MCF 10A (cell line): ENCODE measurements around the gene CLCN6. TPM values are rescaled to one million over a fixed set of nuclear protein-coding genes. Genes with fewer than 3 reads are reported as not detected.
A peak's percentile ranks its signal among the peaks of the same experiment; 100 is the strongest.

ENCODE experiments used
- BruUV-seq: library from RNA; stranded (reverse); fragments of 400-500 nt; replicated peaks from 2 replicates; lab custom pipeline; 2021; lab: Mats Ljungman, UMichigan
- CTCF ChIA-PET: fragments of 300-600 bp; sonication (Branson Sonifier 250); formaldehyde crosslinking; extraction: SDS; loops from one replicate; lab custom pipeline; 2021; ENCODE audit warnings: antibody characterized with exemption, inconsistent platforms; lab: Yijun Ruan, JAX
- POLR2A ChIA-PET: fragments of 300-600, 350-650 bp; sonication (Branson Sonifier 250); formaldehyde crosslinking; extraction: SDS; loops from one replicate; lab custom pipeline; 2020; ENCODE audit warnings: antibody characterized with exemption, inconsistent platforms; lab: Yijun Ruan, JAX
- DNase-seq: peaks from one replicate; pipeline ENCODE4 v3.0.0-alpha.2; 2018; ENCODE audit not compliant: unreplicated experiment
- H3K27ac Mint-ChIP-seq: one replicate; pipeline ENCODE4 v1.8.0; 2022; ENCODE audit warnings: mild to moderate bottlenecking, low read depth, mixed read lengths; ENCODE audit not compliant: unreplicated experiment
- H3K27me3 Mint-ChIP-seq: one replicate; pipeline ENCODE4 v1.8.0; 2022; ENCODE audit warnings: mixed read lengths; ENCODE audit not compliant: insufficient read depth, unreplicated experiment
- H3K36me3 Mint-ChIP-seq: one replicate; pipeline ENCODE4 v1.8.0; 2022; ENCODE audit warnings: mild to moderate bottlenecking, moderate library complexity, mixed read lengths; ENCODE audit not compliant: insufficient read depth, unreplicated experiment
- H3K4me1 Mint-ChIP-seq: one replicate; pipeline ENCODE4 v1.8.0; 2022; ENCODE audit warnings: mixed read lengths; ENCODE audit not compliant: insufficient read depth, unreplicated experiment
- H3K4me3 Mint-ChIP-seq: one replicate; pipeline ENCODE4 v1.8.0; 2022; ENCODE audit warnings: mild to moderate bottlenecking, moderate library complexity, mixed read lengths; ENCODE audit not compliant: unreplicated experiment
- H3K9me3 Mint-ChIP-seq: one replicate; pipeline ENCODE4 v1.8.0; 2022; ENCODE audit warnings: mixed read lengths; ENCODE audit not compliant: unreplicated experiment
- CTCF ChIP-seq: fragments of 200-600 bp; IDR thresholded peaks from one replicate; pipeline ENCODE4 v1.8.0; 2022; ENCODE audit warnings: antibody characterized with exemption, mild to moderate bottlenecking; ENCODE audit not compliant: unreplicated experiment
- intact Hi-C: fragments of 100-400 bp; cut with micrococcal nuclease; formaldehyde crosslinking; loops from 2 replicates; pipeline ENCODE4 v1.14.1; 2022
- total RNA-seq: library from RNA; stranded (reverse); gene quantifications from 2 replicates; pipeline ENCODE4 v1.2.3, GENCODE V29; 2022

CLCN6 gene
- total RNA-seq, 1 experiment from 2014 or later: 12.3 TPM

- CTCF ChIA-PET: interaction anchor here (1.0 kb wide), 1 partner anchor 539 kb away, joined by 3 read pairs; no protein-coding TSS in a partner anchor
Observed at GRCh38 chr1:11780380-11781147, 25.4 kb upstream of the CLCN6 start.

GRCh38 chr1:11781297-11781696 is 24.7 kb upstream of the CLCN6 start:
- no TSS peak for BruUV-seq
- ChIA-PET CTCF (no interaction called here), POLR2A (interaction anchor here (1.2 kb wide), 1 partner anchor 10 kb away, joined by 3 read pairs; no protein-coding TSS in a partner anchor)
- TF ChIP-seq CTCF: no peak
- Mint-ChIP-seq H3K4me1 (no peaks in the 10 kb centered on the region), H3K4me3 (no peak overlapping the region), H3K9me3 (no peaks in the 10 kb centered on the region), H3K27ac (no peak overlapping the region), H3K27me3 (no peaks in the 10 kb centered on the region), H3K36me3 (no peaks in the 10 kb centered on the region)
- intact Hi-C loops: no loop called here
- DNase-seq: no peak

More at GRCh38 chr1:11780380-11781147, 25.4 kb upstream of the CLCN6 start:
- Mint-ChIP-seq H3K27me3 (no peaks in the 10 kb centered on the region), H3K27ac (peak overlapping the region; percentile 4), H3K36me3 (no peaks in the 10 kb centered on the region), H3K4me1 (no peaks in the 10 kb centered on the region), H3K4me3 (no peak overlapping the region), H3K9me3 (no peaks in the 10 kb centered on the region)
- no peak for TF ChIP-seq CTCF
- POLR2A ChIA-PET: interaction anchor here (1.2 kb wide), 1 partner anchor 10 kb away, joined by 3 read pairs; no protein-coding TSS in a partner anchor
- intact Hi-C loops: no loop called here
- BruUV-seq: no TSS peak
- no peak for DNase-seq

- Mint-ChIP-seq H3K27ac (no peak overlapping the region), H3K4me1 (no peaks in the 10 kb centered on the region), H3K27me3 (no peaks in the 10 kb centered on the region), H3K4me3 (no peak overlapping the region), H3K36me3 (no peaks in the 10 kb centered on the region), H3K9me3 (no peaks in the 10 kb centered on the region)
- no TSS peak for BruUV-seq
- DNase-seq: no peak
- ChIA-PET CTCF (no interaction called here), POLR2A (interaction anchor here (0.9 to 1.2 kb wide), 3 partner anchors 9 to 21 kb away, joined by 3 to 6 read pairs (median 5); no protein-coding TSS in a partner anchor)
- intact Hi-C loops: no loop called here
- no peak for TF ChIP-seq CTCF
Observed at GRCh38 chr1:11782127-11782708, 23.8 kb upstream of the CLCN6 start.

- Mint-ChIP-seq H3K9me3 (no peaks in the 10 kb centered on the region), H3K4me3 (no peak overlapping the region), H3K27me3 (no peaks in the 10 kb centered on the region), H3K4me1 (no peaks in the 10 kb centered on the region), H3K36me3 (no peaks in the 10 kb centered on the region), H3K27ac (no peak overlapping the region)
- intact Hi-C loops: no loop called here
- no TSS peak for BruUV-seq
- no peak for TF ChIP-seq CTCF
- ChIA-PET CTCF (no interaction called here), POLR2A (interaction anchor here (0.7 kb wide), 1 partner anchor 23 kb away, joined by 3 read pairs; the partner anchor contains the start of gene CLCN6)
- DNase-seq: no peak
Observed at GRCh38 chr1:11783556-11783955, 22.4 kb upstream of the CLCN6 start.
